Mesendoderm (in vitro differentiated cells): ENCODE data around the gene RNF144A.
"Not testable (repeated sequence)": the region's sequence is repeated elsewhere in the genome, so short reads cannot be mapped to it uniquely, and the experiment has no call there.

Source experiments
- DNase-seq: peaks from one replicate; pipeline ENCODE4 v3.0.0; 2013
- H2AK5ac ChIP-seq: 2 replicates; pipeline ENCODE4 v1.6.1; 2013; ENCODE audit warnings: low read length, inconsistent platforms
- H2BK120ac ChIP-seq: 2 replicates; pipeline ENCODE4 v1.6.1; 2013; ENCODE audit warnings: low read depth, mild to moderate bottlenecking, low read length, moderate library complexity, mixed read lengths
- H2BK15ac ChIP-seq: replicated peaks from 2 replicates; pipeline ENCODE4 v1.6.1; 2013; ENCODE audit warnings: low read depth, mild to moderate bottlenecking, moderate library complexity
- H2BK5ac ChIP-seq: 2 replicates; pipeline ENCODE4 v1.6.1; 2013; ENCODE audit warnings: low read length, inconsistent platforms
- H3K18ac ChIP-seq: 2 replicates; pipeline ENCODE4 v1.6.1; 2013; ENCODE audit warnings: mild to moderate bottlenecking, low read length, mixed read lengths
- H3K23ac ChIP-seq: one replicate; pipeline ENCODE4 v1.6.1; 2013; ENCODE audit warnings: low read length
- H3K27ac ChIP-seq: 2 replicates; pipeline ENCODE4 v1.5.1; 2013; ENCODE audit warnings: low read depth, mild to moderate bottlenecking, inconsistent platforms, low read length, moderate library complexity
- H3K27me3 ChIP-seq: 2 replicates; pipeline ENCODE4 v1.6.1; 2013; ENCODE audit warnings: low read length, control low read depth, mild to moderate bottlenecking, inconsistent platforms; ENCODE audit not compliant: insufficient read depth, poor library complexity
- H3K36me3 ChIP-seq: 2 replicates; pipeline ENCODE4 v1.6.1; 2013; ENCODE audit warnings: low read length, inconsistent platforms; ENCODE audit not compliant: control insufficient read depth, insufficient read depth
- H3K4ac ChIP-seq: one replicate; pipeline ENCODE4 v1.6.1; 2013; ENCODE audit warnings: low read depth, mild to moderate bottlenecking, low read length, moderate library complexity
- H3K4me1 ChIP-seq: 2 replicates; pipeline ENCODE4 v1.6.1; 2013; ENCODE audit warnings: low read depth, low read length, inconsistent platforms; ENCODE audit not compliant: control insufficient read depth
- H3K4me2 ChIP-seq: 2 replicates; pipeline ENCODE4 v1.6.1; 2013; ENCODE audit warnings: low read length
- H3K4me3 ChIP-seq: 2 replicates; pipeline ENCODE4 v1.5.1; 2013; ENCODE audit warnings: mild to moderate bottlenecking, low read length
- H3K56ac ChIP-seq: one replicate; pipeline ENCODE4 v1.6.1; 2013; ENCODE audit warnings: low read length
- H3K79me1 ChIP-seq: 2 replicates; pipeline ENCODE4 v1.6.1; 2013; ENCODE audit warnings: low read length, inconsistent platforms
- H3K79me2 ChIP-seq: 2 replicates; pipeline ENCODE4 v1.6.1; 2013; ENCODE audit warnings: mild to moderate bottlenecking, low read length; ENCODE audit not compliant: control insufficient read depth, insufficient read depth
- H3K9ac ChIP-seq: 2 replicates; pipeline ENCODE4 v1.6.1; 2013; ENCODE audit warnings: low read length, inconsistent platforms
- H4K5ac ChIP-seq: one replicate; pipeline ENCODE4 v1.6.1; 2013; ENCODE audit warnings: low read length
- H4K8ac ChIP-seq: one replicate; pipeline ENCODE4 v1.6.1; 2013; ENCODE audit warnings: low read depth, mild to moderate bottlenecking, control low read depth, low read length, moderate library complexity
- WGBS: extraction: QIAGEN DNeasy Blood & Tissue Kit; methylation state at CpG from one replicate; pipeline ENCODE4 v1.1.7; 2013; ENCODE audit warnings: low lambda C conversion rate, missing lambda C conversion rate; ENCODE audit not compliant: insufficient coverage; ENCODE audit errors: extremely low coverage; 5-methylcytosine and 5-hydroxymethylcytosine counted together

The RNF144A gene

GRCh38 chr2:6994536-6995128 is 77.4 kb downstream of the RNF144A start:
- Histone ChIP-seq H3K23ac (no peak overlapping the region), H2AK5ac (no peak overlapping the region), H3K79me2 (no peaks in the 10 kb centered on the region), H2BK5ac (no peak overlapping the region), H2BK120ac (no peak overlapping the region), H3K4me2 (no peak overlapping the region), H3K79me1 (no peaks in the 10 kb centered on the region), H2BK15ac (no peak overlapping the region), H4K5ac (no peak overlapping the region), H3K27ac (no peak overlapping the region), H3K27me3 (no peaks in the 10 kb centered on the region), H3K4me1 (no peaks in the 10 kb centered on the region), H3K56ac (no peak overlapping the region), H3K4me3 (no peak overlapping the region), H3K4ac (no peak overlapping the region), H3K18ac (no peak overlapping the region), H3K9ac (no peak overlapping the region), H4K8ac (no peak overlapping the region), H3K36me3 (no peaks in the 10 kb centered on the region)
- WGBS, result no CpG with 5 or more reads among the region's 12 CpGs
- no peak for DNase-seq

GRCh38 chr2:6995391-6996097 is 78.3 kb downstream of the RNF144A start:
- H3K79me1 ChIP-seq, result no peaks in the 10 kb centered on the region
- DNase-seq, result no peak
- H3K36me3 ChIP-seq, result no peaks in the 10 kb centered on the region
- no CpG with 5 or more reads among the region's 11 CpGs for WGBS
- no peaks in the 10 kb centered on the region for H3K4me1 ChIP-seq
- H3K23ac ChIP-seq, result no peak overlapping the region
- H2AK5ac ChIP-seq, result no peak overlapping the region
- H3K4ac ChIP-seq, result no peak overlapping the region
- H3K27me3 ChIP-seq, result no peaks in the 10 kb centered on the region
- H3K4me3 ChIP-seq, result no peak overlapping the region
- no peak overlapping the region for H3K56ac ChIP-seq
- H3K27ac ChIP-seq, result no peak overlapping the region
- no peak overlapping the region for H3K4me2 ChIP-seq
- no peak overlapping the region for H4K5ac ChIP-seq
- no peaks in the 10 kb centered on the region for H3K79me2 ChIP-seq
- H4K8ac ChIP-seq, result no peak overlapping the region
- H2BK15ac ChIP-seq, result no peak overlapping the region
- no peak overlapping the region for H3K9ac ChIP-seq
- no peak overlapping the region for H3K18ac ChIP-seq
- no peak overlapping the region for H2BK5ac ChIP-seq
- no peak overlapping the region for H2BK120ac ChIP-seq

DNA sequence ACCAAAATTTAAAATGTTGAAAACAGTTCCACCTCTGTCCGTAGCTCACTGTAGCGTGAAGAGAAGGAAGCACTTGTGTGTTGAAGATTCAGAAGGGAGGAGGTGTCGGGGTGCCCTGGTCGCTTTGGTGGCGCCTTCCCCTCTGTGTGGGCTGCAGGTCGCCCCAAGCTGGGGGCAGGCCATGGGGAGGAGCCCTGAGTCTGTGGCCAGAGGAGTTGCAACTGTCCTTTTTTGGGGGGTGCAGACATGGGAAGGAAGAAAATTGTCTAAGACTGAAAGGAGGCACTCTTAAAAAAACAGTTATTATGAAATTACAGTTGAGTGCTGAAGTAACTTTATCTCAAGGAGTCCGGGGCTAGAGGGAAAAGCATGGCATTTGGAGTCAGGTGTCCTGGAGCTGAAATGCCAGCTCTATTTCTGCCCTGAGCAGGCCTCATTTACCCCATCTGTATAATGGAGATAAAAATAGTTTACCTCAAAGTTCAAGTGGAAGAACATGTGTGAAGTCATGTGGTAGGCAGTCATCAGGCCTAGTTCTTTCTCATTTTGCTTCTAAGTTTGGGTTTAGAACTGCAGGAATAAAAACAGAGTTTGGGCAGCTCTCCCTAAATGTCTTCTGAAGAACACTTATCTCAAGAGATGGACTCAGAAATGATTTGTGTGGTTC is 82.1 kb downstream of the RNF144A start:
- H3K79me1 ChIP-seq, result no peaks in the 10 kb centered on the region
- H3K18ac ChIP-seq, result no peak overlapping the region
- no peak for DNase-seq
- H3K56ac ChIP-seq, result no peak overlapping the region
- H3K4ac ChIP-seq, result no peak overlapping the region
- no peak overlapping the region for H4K5ac ChIP-seq
- no peak overlapping the region for H2BK120ac ChIP-seq
- no peak overlapping the region for H3K4me2 ChIP-seq
- H2BK15ac ChIP-seq, result no peak overlapping the region
- no peak overlapping the region for H2AK5ac ChIP-seq
- H3K27ac ChIP-seq, result no peak overlapping the region
- no CpG with 5 or more reads among the region's 7 CpGs for WGBS
- H3K36me3 ChIP-seq, result no peaks in the 10 kb centered on the region
- H3K23ac ChIP-seq, result no peak overlapping the region
- no peak overlapping the region for H3K4me3 ChIP-seq
- H3K79me2 ChIP-seq, result no peaks in the 10 kb centered on the region
- no peak overlapping the region for H3K9ac ChIP-seq
- H3K4me1 ChIP-seq, result no peaks in the 10 kb centered on the region
- no peaks in the 10 kb centered on the region for H3K27me3 ChIP-seq
- no peak overlapping the region for H2BK5ac ChIP-seq
- no peak overlapping the region for H4K8ac ChIP-seq

DNA sequence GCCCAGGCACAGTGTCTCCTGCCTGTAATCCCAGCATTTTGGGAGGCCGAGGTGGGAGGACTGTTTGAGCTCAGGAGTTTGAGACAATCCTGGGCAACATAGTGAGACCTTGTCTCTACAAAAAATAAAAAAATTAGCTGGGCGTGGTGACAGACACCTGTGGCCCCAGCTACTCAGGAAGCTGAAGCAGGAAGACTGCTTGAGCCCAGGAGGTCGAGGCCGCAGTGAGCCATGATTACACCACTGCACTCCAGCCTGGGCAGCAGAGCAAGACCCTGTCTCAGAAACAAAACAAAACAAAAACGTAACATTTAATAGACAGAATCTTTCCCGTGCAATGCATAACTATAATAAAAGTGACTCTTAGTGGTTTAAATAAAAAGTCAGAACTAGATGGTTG is 84.2 kb downstream of the RNF144A start:
- not testable (repeated sequence) for H3K36me3 ChIP-seq, H2BK120ac ChIP-seq, DNase-seq, H3K9ac ChIP-seq, H3K18ac ChIP-seq, H4K8ac ChIP-seq, H3K27me3 ChIP-seq, H3K4me1 ChIP-seq, H2BK15ac ChIP-seq, H3K79me1 ChIP-seq, H3K4ac ChIP-seq, H2AK5ac ChIP-seq, H4K5ac ChIP-seq, H3K23ac ChIP-seq, H3K56ac ChIP-seq, H3K27ac ChIP-seq, H3K79me2 ChIP-seq, H3K4me2 ChIP-seq, H2BK5ac ChIP-seq, H3K4me3 ChIP-seq
- whole genome bisulfite sequencing, result no CpG with 5 or more reads among the region's 6 CpGs

DNA sequence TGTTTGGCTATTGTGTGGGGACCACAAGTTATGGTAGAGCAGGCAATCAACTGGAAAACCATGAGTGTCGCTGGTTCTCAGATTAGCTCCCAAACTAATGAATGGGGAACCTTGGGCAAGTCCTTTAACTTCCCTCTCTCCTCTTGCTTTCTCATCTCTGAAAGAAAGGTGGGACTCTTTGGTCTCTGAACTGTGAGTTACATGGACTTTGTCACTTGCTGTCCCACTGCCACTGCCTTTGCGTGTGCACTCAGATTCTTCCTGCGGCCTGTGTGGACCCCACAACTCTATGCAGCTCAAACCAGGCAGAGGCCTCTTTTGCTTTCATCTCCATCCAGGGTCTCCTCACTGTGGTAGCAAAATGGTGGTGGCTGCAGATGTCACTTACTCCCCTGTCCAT is 86.7 kb downstream of the RNF144A start:
- no CpG with 5 or more reads among the region's 3 CpGs for WGBS
- Histone ChIP-seq H2BK15ac (no peak overlapping the region), H4K5ac (no peak overlapping the region), H2BK120ac (no peak overlapping the region), H3K79me2 (no peaks in the 10 kb centered on the region), H3K79me1 (no peaks in the 10 kb centered on the region), H3K18ac (no peak overlapping the region), H2BK5ac (no peak overlapping the region), H3K23ac (no peak overlapping the region), H3K27ac (no peak overlapping the region), H3K36me3 (no peaks in the 10 kb centered on the region), H3K4ac (no peak overlapping the region), H2AK5ac (no peak overlapping the region), H3K4me1 (no peaks in the 10 kb centered on the region), H3K27me3 (no peaks in the 10 kb centered on the region), H3K4me3 (no peak overlapping the region), H3K4me2 (no peak overlapping the region), H4K8ac (no peak overlapping the region), H3K9ac (no peak overlapping the region), H3K56ac (no peak overlapping the region)
- DNase-seq, result no peak
